Testis (tissue), 3 donors: ENCODE measurements around the gene BTBD17. TPM values are rescaled to one million over a fixed set of nuclear protein-coding genes. Genes with fewer than 3 reads are reported as not detected.

Experiments
- DNase-seq: peaks from one replicate; pipeline ENCODE4 v3.0.0-alpha.2; 2019
- H3K27ac ChIP-seq, 2 donors: fragments of 200-600 bp; sonication (generic); one replicate each; pipeline ENCODE4 v1.5.1; 2019
- H3K27me3 ChIP-seq: fragments of 200-600 bp; sonication (generic); one replicate; pipeline ENCODE4 v1.5.1; 2019
- H3K36me3 ChIP-seq: fragments of 200-600 bp; sonication (generic); one replicate; pipeline ENCODE4 v1.5.1; 2017; ENCODE audit warnings: low read depth; ENCODE audit errors: missing control alignments
- H3K4me1 ChIP-seq: fragments of 200-600 bp; sonication (generic); one replicate; pipeline ENCODE4 v1.5.1; 2019
- H3K4me3 ChIP-seq, 2 donors: fragments of 200-600 bp; sonication (generic); one replicate each; pipeline ENCODE4 v1.5.1; 2017 to 2019
- H3K9me3 ChIP-seq: fragments of 200-600 bp; sonication (generic); one replicate; pipeline ENCODE4 v1.5.1; 2017
- POLR2A ChIP-seq: fragments of 450-650 bp; IDR thresholded peaks from one replicate; pipeline ENCODE4 v1.6.1; 2017; ENCODE audit warnings: antibody characterized with exemption, mild to moderate bottlenecking, moderate library complexity
- WGBS, 2 donors: methylation state at CpG; one replicate each; pipeline ENCODE4 v1.1.5; 2018; 5-methylcytosine and 5-hydroxymethylcytosine counted together
- intact Hi-C: fragments of 100-400 bp; cut with DNase I; formaldehyde crosslinking; loops from one replicate; pipeline ENCODE4 v1.15.1; 2023; ENCODE audit warnings: low total_unique reads
- polyA plus RNA-seq: library from polyadenylated mRNA; stranded (reverse); fragments of 350-450 nt; fragmentation: Illumina TruSeq; extraction: RNeasy Lipid Tissue Mini Kit (QIAGEN cat#74804); gene quantifications from one replicate; pipeline ENCODE4 v1.2.3, GENCODE V29; 2014; ENCODE audit warnings: low read depth, low replicate concordance; ENCODE audit not compliant: insufficient read depth
- total RNA-seq, 2 donors: library from RNA; depleted of rRNA; stranded (reverse); fragments of >200 nt; gene quantifications; one replicate each; pipeline ENCODE4 v1.2.3, GENCODE V29; 2016
- TF ChIP-seq, protein P1 (sequence below), 3 experiments: fragments of 450-650 bp in 2 of 3; fragments of 200-600 bp in 1 of 3; sonication (generic) in 1 of 3; IDR thresholded peaks; one replicate each; pipeline ENCODE4 v1.5.1; 2016 to 2019; ENCODE audit warnings: antibody characterized with exemption in 3 of 3, mild to moderate bottlenecking in 2 of 3, moderate library complexity in 1 of 3

The BTBD17 gene
- total and polyA plus RNA-seq, 3 donors from 2014 or later, result 0.79 to 1.2 TPM; not detected in 1

GRCh38 chr17:74391771-74392170, 30.1 kb upstream of the BTBD17 start:
- no peak overlapping the region for H3K27ac ChIP-seq
- H3K36me3 ChIP-seq, result no peaks in the 10 kb centered on the region
- no peaks in the 10 kb centered on the region for H3K4me1 ChIP-seq
- no peaks in the 10 kb centered on the region for H3K9me3 ChIP-seq
- H3K4me3 ChIP-seq, result no peak overlapping the region
- no peak for DNase-seq
- H3K27me3 ChIP-seq, result no peaks in the 10 kb centered on the region
- no peak for TF ChIP-seq POLR2A
- TF ChIP-seq, protein P1, sequence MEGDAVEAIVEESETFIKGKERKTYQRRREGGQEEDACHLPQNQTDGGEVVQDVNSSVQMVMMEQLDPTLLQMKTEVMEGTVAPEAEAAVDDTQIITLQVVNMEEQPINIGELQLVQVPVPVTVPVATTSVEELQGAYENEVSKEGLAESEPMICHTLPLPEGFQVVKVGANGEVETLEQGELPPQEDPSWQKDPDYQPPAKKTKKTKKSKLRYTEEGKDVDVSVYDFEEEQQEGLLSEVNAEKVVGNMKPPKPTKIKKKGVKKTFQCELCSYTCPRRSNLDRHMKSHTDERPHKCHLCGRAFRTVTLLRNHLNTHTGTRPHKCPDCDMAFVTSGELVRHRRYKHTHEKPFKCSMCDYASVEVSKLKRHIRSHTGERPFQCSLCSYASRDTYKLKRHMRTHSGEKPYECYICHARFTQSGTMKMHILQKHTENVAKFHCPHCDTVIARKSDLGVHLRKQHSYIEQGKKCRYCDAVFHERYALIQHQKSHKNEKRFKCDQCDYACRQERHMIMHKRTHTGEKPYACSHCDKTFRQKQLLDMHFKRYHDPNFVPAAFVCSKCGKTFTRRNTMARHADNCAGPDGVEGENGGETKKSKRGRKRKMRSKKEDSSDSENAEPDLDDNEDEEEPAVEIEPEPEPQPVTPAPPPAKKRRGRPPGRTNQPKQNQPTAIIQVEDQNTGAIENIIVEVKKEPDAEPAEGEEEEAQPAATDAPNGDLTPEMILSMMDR (IDR thresholded peaks at IDR 0.05), result no peak
- intact Hi-C loops, result no loop called here
- 69 to 81% methylated on average over 5 of the region's 5 CpGs for WGBS, 2 donors

- Histone ChIP-seq H3K36me3 (no peaks in the 10 kb centered on the region), H3K27ac (no peak overlapping the region), H3K4me3 (no peak overlapping the region), H3K4me1 (no peaks in the 10 kb centered on the region), H3K9me3 (no peaks in the 10 kb centered on the region), H3K27me3 (no peaks in the 10 kb centered on the region)
- TF ChIP-seq, protein P1 (IDR thresholded peaks at IDR 0.05), result no peak
- no peak for TF ChIP-seq POLR2A
- 90 to 95% methylated on average over 9 to 11 of the region's 11 CpGs for WGBS, 2 donors
- DNase-seq, result no peak
- intact Hi-C loops, result no loop called here
Measured at GRCh38 chr17:74390680-74391653, 29.3 kb upstream of the BTBD17 start.

DNA sequence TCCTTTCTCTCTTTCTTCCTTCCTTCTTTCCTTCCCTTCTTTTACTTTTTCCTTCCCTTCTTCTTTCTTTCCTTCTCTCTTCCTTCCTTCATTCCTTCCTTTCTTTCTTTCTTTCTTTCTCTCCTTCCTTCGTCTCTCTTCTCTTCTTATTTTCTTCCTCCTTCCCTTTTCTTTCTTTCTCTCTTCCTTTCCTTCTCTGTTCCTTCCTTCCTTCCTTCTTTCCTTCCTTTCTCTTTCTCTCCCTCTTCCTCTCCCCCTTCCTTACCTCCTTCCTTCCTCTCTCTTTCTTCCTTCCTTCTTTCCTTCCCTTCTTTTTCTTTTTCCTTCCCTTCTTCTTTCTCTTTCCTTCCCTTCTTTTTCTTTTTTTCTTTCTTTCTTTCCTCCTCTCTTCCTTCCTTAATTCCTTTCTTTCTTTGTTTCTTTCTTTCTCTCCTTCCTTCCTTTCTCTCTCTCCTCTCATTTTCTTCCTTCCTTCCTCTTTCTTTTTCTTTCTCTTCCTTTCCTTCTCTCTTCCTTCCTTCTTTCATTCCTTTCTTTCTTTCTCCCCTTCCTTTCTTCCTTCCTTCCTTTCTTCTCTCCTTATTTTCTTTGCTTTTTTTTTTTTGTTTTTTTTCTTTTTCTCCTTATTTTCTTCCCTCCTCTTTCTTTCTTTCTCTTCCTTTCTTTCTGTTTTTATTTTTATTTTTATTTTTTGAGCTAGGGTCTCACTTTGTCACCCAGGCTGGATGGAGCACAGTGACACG, 28.4 kb upstream of the BTBD17 start:
- DNase-seq, result no peak
- no peak overlapping the region for H3K27ac ChIP-seq
- no peak for TF ChIP-seq POLR2A
- TF ChIP-seq, protein P1 (IDR thresholded peaks at IDR 0.05), result no peak
- no peaks in the 10 kb centered on the region for H3K27me3 ChIP-seq
- no peak overlapping the region for H3K4me3 ChIP-seq
- H3K9me3 ChIP-seq, result no peaks in the 10 kb centered on the region
- H3K36me3 ChIP-seq, result no peaks in the 10 kb centered on the region
- intact Hi-C loops, result no loop called here
- no peaks in the 10 kb centered on the region for H3K4me1 ChIP-seq
- WGBS, 2 donors, result 92 to 95% methylated on average over 2 of the region's 2 CpGs

DNA sequence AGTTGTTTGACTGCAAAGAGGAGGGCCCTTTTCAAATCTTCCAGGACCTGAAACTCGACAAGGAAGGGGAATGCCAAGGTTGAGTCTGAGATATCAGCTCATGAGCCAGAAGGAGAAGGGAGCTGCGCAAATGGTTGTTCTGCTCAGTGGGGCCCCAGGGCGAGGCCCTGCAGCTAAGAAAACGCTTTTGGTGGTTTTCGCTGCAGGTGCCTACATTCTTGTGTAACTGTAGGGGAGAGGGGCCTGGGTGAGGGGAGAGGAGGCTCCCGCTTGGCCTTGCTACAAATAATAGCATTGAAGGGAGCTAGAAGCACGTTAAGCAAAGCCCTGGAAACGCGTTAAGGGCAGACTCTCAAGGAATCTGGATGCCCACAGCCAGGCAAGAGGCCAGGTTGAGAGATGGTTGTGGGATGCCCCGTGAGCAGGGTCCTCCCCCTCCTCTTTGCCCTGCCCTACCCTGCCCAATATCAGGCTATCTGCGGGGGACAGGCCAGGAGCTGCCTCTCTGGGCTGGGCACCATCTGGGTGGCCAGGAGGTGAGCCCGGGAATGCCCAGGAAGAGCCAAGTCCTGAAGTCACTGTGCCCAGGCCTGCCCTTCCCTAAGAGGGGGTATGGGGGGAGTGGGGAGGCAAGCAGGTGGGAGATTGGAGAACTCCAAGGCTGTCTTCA, 27.6 kb upstream of the BTBD17 start:
- Histone ChIP-seq H3K4me3 (no peak overlapping the region), H3K36me3 (no peaks in the 10 kb centered on the region), H3K9me3 (no peaks in the 10 kb centered on the region), H3K27me3 (no peaks in the 10 kb centered on the region), H3K27ac (no peak overlapping the region), H3K4me1 (no peaks in the 10 kb centered on the region)
- WGBS, 2 donors, result 79 to 82% methylated on average over 12 of the region's 12 CpGs
- DNase-seq, result no peak
- intact Hi-C loops, result no loop called here
- no peak for TF ChIP-seq POLR2A
- TF ChIP-seq, protein P1 (IDR thresholded peaks at IDR 0.05), result no peak
